Measurements from ENCODE around the gene ELOA. TPM values are rescaled to one million over a fixed set of nuclear protein-coding genes. Genes with fewer than 3 reads are reported as not detected.

Gene ELOA
- total RNA-seq, 3 donors from 2014 or later (not counting 1 experiment from before 2014, with no cell fraction given), result 28.7 to 48.2 (median 36.9) TPM

DNA sequence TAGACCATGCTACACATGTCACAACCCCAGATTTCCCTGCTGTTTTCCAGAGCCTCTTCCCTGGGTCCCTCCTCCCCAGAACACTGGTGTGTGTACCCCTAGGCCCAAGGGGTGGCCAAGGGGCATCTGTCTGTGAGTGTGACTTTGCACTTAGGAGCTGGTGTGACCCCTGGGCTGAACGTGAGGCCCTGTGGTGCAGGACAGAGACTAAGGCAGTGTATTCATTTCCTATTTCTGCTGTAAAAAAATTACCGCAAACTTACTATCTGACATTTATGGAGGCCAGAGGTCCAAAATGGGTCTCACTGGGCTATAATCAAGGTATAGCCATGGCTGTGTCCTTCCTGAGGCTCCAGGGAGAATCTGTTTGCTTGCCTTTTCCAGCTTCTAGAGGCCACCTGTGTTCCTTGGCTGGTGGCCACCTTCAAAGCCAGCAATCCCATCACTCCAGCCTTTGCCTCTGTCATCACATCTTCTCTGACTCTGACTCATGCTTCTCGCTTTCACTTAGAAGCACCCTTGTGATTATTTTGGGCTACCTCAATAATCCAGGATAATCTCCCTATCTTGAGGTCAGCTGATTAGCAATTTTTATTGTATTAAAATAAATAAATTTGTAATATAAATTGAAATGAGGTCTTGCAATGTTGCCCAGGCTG, 24.0 kb upstream of the ELOA start:
- no peaks in the 10 kb centered on the region for H3K27me3 Mint-ChIP-seq (ENCODE audit: low read depth in 2 of 2)
- TF ChIP-seq, protein P1, sequence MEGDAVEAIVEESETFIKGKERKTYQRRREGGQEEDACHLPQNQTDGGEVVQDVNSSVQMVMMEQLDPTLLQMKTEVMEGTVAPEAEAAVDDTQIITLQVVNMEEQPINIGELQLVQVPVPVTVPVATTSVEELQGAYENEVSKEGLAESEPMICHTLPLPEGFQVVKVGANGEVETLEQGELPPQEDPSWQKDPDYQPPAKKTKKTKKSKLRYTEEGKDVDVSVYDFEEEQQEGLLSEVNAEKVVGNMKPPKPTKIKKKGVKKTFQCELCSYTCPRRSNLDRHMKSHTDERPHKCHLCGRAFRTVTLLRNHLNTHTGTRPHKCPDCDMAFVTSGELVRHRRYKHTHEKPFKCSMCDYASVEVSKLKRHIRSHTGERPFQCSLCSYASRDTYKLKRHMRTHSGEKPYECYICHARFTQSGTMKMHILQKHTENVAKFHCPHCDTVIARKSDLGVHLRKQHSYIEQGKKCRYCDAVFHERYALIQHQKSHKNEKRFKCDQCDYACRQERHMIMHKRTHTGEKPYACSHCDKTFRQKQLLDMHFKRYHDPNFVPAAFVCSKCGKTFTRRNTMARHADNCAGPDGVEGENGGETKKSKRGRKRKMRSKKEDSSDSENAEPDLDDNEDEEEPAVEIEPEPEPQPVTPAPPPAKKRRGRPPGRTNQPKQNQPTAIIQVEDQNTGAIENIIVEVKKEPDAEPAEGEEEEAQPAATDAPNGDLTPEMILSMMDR (IDR thresholded peaks at IDR 0.05), result no peak
- no peak overlapping the region for H3K27ac Mint-ChIP-seq
- DNase-seq, result no peak
- H3K27me3 ChIP-seq (ENCODE audit: control insufficient read depth, insufficient read depth, low read length), result no peaks in the 10 kb centered on the region
- no peaks in the 10 kb centered on the region for H3K36me3 Mint-ChIP-seq
- no peak overlapping the region for H3K4me3 ChIP-seq (ENCODE audit: low read length)
- WGBS (ENCODE audit: insufficient coverage), result 74% methylated on average over 3 of the region's 3 CpGs
- intact Hi-C loops (cut with micrococcal nuclease), result no loop called here
- H3K4me1 ChIP-seq (ENCODE audit: control insufficient read depth, insufficient read depth, low read length), result peaks cover 5% of the 10 kb centered on the region
- no peak overlapping the region for H3K27ac ChIP-seq (ENCODE audit: low read length)
- no peaks in the 10 kb centered on the region for H3K36me3 ChIP-seq (ENCODE audit: control insufficient read depth, insufficient read depth, low read length)
- H3K9me3 Mint-ChIP-seq, result no peaks in the 10 kb centered on the region
- no peak overlapping the region for H3K4me3 Mint-ChIP-seq
- ATAC-seq, result no peak
- H3K4me1 Mint-ChIP-seq, result peaks cover 5 to 6% of the 10 kb centered on the region in 2 donors
- no peaks in the 10 kb centered on the region for H3K9me3 ChIP-seq (ENCODE audit: control insufficient read depth, insufficient read depth, low read length)

DNA sequence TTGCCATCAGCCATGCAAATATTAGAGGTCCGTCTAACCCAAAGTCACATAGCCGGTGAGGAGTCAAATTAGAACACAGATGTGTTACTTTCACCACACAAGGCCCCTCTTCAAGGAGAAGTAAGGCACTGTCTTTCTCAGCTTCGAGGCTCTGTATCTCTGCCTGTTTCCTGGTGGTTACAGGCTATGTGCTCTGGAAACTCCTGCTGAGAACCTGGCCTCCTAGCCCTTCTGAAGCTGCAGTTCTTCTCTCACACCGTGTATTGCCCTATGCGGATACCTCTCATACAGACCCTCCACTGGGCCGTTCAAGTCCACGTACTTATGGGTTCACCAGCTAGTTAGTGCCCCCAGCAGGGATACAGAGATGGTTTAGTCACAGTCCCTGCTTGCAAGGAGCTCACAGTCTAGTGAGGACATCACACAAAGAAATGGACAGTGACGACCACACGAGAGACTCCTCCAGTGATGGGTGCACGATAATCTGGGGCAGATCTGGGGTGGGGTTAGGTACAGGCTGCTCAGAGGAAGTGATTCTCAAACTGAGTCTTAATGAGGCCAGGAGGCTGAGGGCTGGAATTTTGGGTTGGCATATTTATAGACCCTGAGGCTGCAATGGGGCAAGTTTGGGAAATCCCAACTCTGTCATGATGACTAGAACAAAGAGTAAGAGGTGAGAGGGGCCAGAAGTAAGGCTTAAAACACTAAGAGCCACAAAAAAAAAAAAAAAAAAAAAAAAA, 22.8 kb upstream of the ELOA start:
- intact Hi-C loops (cut with micrococcal nuclease), result no loop called here
- no peaks in the 10 kb centered on the region for H3K9me3 ChIP-seq (ENCODE audit: control insufficient read depth, insufficient read depth, low read length)

DNA sequence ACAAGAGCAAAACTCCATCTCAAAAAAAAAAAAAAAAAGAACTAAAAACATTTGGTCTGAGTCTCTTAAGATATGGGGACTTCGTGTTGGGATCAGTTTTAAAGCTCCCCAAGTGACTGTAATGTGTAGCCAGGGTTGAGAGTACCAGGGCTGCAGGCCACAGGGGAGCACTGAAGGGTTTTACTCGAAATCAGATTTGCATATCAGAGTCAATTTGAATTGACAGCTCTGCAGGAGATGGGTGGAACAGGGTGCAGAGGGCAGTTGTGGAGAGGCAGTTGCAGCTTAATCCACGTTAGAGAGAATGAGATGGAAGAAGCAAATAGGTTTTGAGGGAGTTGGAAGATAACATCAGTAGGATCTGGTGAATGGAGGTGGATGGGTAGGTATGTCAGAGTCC, 20.6 kb upstream of the ELOA start:
- H3K9me3 ChIP-seq (ENCODE audit: control insufficient read depth, insufficient read depth, low read length), result no peaks in the 10 kb centered on the region
- ATAC-seq (no peak), DNase-seq (no peak)
- Mint-ChIP-seq H3K27me3 (ENCODE audit: low read depth in 2 of 2) (no peaks in the 10 kb centered on the region), H3K9me3 (no peaks in the 10 kb centered on the region), H3K4me1 (peaks cover 6 to 7% of the 10 kb centered on the region in 2 donors), H3K27ac (no peak overlapping the region), H3K4me3 (no peak overlapping the region), H3K36me3 (no peaks in the 10 kb centered on the region)
- H3K36me3 ChIP-seq (ENCODE audit: control insufficient read depth, insufficient read depth, low read length), result no peaks in the 10 kb centered on the region
- no peak overlapping the region for H3K27ac ChIP-seq (ENCODE audit: low read length)
- no peak overlapping the region for H3K4me3 ChIP-seq (ENCODE audit: low read length)
- H3K27me3 ChIP-seq (ENCODE audit: control insufficient read depth, insufficient read depth, low read length), result no peaks in the 10 kb centered on the region
- intact Hi-C loops (cut with micrococcal nuclease), result no loop called here
- TF ChIP-seq, protein P1 (IDR thresholded peaks at IDR 0.05), result no peak
- peaks cover 5% of the 10 kb centered on the region for H3K4me1 ChIP-seq (ENCODE audit: control insufficient read depth, insufficient read depth, low read length)
- 65% methylated on average over 3 of the region's 3 CpGs for WGBS (ENCODE audit: insufficient coverage)

More for the DNA sequence above, 22.8 kb upstream of the ELOA start:
- H3K4me3 Mint-ChIP-seq, result no peak overlapping the region
- Histone ChIP-seq H3K36me3 (ENCODE audit: control insufficient read depth, insufficient read depth, low read length) (no peaks in the 10 kb centered on the region), H3K27ac (ENCODE audit: low read length) (peak overlapping the region; percentile 51), H3K4me1 (ENCODE audit: control insufficient read depth, insufficient read depth, low read length) (peaks cover 5% of the 10 kb centered on the region), H3K27me3 (ENCODE audit: control insufficient read depth, insufficient read depth, low read length) (no peaks in the 10 kb centered on the region), H3K4me3 (ENCODE audit: low read length) (no peak overlapping the region)
- H3K27me3 Mint-ChIP-seq (ENCODE audit: low read depth in 2 of 2), result no peaks in the 10 kb centered on the region
- TF ChIP-seq, protein P1 (IDR thresholded peaks at IDR 0.05), result no peak
- no peaks in the 10 kb centered on the region for H3K9me3 Mint-ChIP-seq
- ATAC-seq, result peak in 2 of 3 donors; percentile 44 to 57
- 45% methylated on average over 10 of the region's 10 CpGs for WGBS (ENCODE audit: insufficient coverage)
- no peaks in the 10 kb centered on the region for H3K36me3 Mint-ChIP-seq
- H3K27ac Mint-ChIP-seq, result peak overlapping the region in 1 of 2 donors; percentile 33
- peak in 1 of 2 donors; percentile 49 for DNase-seq
- peaks cover 5 to 6% of the 10 kb centered on the region in 2 donors for H3K4me1 Mint-ChIP-seq

Data from natural killer cell (primary cell).